HFF-Myc (cell line): Measurements from ENCODE around the gene KLHL28.

ENCODE experiments used
- DNase-seq: peaks from one replicate; pipeline ENCODE4 v3.0.0-alpha.2; 2011; ENCODE audit warnings: low read depth; ENCODE audit errors: extremely low read depth
- H3K4me3 ChIP-seq: replicated peaks from 2 replicates; pipeline ENCODE4 v1.5.1; 2011; ENCODE audit warnings: low read depth, mild to moderate bottlenecking, control low read depth, low read length
- TF ChIP-seq, protein P1 (sequence below): IDR thresholded peaks from 2 replicates; pipeline ENCODE4 v1.5.1; 2012; ENCODE audit warnings: mild to moderate bottlenecking, low read depth, low read length, control low read depth; ENCODE audit errors: missing control alignments

Gene KLHL28, protein sequence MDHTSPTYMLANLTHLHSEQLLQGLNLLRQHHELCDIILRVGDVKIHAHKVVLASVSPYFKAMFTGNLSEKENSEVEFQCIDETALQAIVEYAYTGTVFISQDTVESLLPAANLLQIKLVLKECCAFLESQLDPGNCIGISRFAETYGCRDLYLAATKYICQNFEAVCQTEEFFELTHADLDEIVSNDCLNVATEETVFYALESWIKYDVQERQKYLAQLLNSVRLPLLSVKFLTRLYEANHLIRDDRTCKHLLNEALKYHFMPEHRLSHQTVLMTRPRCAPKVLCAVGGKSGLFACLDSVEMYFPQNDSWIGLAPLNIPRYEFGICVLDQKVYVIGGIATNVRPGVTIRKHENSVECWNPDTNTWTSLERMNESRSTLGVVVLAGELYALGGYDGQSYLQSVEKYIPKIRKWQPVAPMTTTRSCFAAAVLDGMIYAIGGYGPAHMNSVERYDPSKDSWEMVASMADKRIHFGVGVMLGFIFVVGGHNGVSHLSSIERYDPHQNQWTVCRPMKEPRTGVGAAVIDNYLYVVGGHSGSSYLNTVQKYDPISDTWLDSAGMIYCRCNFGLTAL

DNA sequence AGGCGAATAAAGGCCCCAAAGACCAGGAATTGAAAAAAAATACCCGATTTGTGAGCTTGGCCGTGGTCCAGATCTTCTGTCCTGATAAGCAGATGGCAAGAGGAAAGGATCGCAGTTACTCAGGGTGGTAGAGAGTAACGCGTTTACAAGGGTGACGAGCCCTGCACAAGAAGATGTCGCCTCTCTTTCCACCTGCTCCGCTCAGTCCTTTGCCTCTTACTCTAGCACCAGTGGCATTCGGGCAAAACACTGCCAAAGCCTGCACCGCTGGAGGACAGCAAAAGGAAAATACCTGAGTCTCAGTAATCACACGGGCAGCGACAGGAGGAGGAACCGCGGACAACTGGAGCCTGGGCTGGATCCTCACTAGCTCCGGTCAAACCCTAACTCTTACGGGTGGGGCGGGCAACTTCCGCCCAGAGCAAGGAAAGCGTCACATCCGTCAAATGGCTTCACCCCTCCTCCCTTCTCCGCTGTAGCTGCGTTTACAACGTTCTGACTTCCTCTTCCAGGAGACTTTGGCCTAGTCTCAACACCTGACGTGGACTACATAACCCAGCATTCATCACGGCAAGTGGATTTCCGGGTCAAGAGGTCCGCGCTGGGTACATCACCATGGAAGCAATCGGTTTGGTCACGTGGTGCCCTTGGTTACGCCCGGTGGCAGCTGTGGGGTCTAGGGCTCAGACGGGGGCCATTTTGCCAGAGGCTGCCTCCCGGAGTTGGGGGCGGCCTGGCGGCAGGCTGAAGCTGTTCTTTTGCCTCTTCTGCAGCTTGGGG is at the start of gene KLHL28, which contains the start of gene TOGARAM1:
TSS of gene KLHL28 (minus strand) at position 394 of the 780 bp plus-strand sequence. CDS start 16,019 bp downstream, outside the sequence.
TSS of gene TOGARAM1 (plus strand) at position 637 of the 780 bp plus-strand sequence. CDS start 232 bp downstream, outside the sequence.
- DNase-seq = peak; percentile 100
- TF ChIP-seq, protein P1, sequence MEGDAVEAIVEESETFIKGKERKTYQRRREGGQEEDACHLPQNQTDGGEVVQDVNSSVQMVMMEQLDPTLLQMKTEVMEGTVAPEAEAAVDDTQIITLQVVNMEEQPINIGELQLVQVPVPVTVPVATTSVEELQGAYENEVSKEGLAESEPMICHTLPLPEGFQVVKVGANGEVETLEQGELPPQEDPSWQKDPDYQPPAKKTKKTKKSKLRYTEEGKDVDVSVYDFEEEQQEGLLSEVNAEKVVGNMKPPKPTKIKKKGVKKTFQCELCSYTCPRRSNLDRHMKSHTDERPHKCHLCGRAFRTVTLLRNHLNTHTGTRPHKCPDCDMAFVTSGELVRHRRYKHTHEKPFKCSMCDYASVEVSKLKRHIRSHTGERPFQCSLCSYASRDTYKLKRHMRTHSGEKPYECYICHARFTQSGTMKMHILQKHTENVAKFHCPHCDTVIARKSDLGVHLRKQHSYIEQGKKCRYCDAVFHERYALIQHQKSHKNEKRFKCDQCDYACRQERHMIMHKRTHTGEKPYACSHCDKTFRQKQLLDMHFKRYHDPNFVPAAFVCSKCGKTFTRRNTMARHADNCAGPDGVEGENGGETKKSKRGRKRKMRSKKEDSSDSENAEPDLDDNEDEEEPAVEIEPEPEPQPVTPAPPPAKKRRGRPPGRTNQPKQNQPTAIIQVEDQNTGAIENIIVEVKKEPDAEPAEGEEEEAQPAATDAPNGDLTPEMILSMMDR = no peak
- H3K4me3 ChIP-seq = peak within 1 kb of the TSS; percentile 80

DNA sequence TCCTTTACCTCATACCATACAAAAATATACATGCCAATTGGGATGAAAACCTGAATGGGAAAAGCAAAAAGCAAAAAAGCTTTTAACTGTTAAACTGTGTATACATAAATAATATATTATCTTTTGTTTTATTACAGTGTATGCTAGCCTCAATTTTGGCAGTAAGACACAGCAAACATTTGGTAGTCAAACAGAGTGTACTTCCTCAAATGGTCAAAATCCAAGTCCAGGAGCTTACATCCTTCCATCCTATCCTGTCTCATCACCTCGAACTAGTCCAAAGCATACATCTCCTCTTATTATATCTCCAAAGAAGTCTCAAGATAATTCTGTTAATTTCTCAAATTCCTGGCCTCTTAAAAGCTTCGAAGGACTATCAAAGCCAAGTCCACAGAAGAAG is 42.2 kb upstream of the KLHL28 start:
- DNase-seq = no peak
- H3K4me3 ChIP-seq = no peak overlapping the region
- TF ChIP-seq, protein P1 = no peak

- no peak overlapping the region for H3K4me3 ChIP-seq
- DNase-seq = no peak
- TF ChIP-seq, protein P1 = no peak
These were observed 34.1 kb upstream of the KLHL28 start for GRCh38 chr14:44995770-44996294.

DNA sequence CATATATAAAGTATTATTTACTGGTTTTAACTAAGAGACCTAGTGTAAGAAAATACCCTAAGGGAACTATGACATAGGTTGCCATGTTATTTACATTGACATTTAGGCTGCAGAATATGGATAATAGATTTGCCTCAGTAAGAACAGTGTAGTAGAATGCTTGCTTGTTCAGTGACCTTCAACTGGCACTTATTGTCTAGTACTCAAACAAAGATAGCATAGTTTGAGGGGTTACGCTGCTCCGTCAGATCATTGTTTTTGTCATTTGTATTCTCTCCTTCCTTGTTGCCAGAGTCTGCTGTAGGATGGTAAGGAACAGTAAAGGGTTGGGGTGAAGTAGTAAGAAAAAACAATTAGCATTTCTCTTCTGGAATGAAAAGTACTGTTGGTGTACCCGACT is 33.4 kb upstream of the KLHL28 start:
- TF ChIP-seq, protein P1 = no peak
- no peak for DNase-seq
- no peak overlapping the region for H3K4me3 ChIP-seq

GRCh38 chr14:44990533-44990932 is 28.8 kb upstream of the KLHL28 start:
- TF ChIP-seq, protein P1 = no peak
- DNase-seq = no peak
- no peak overlapping the region for H3K4me3 ChIP-seq
